HG03039 (cell line): ENCODE data around the gene CLIC4.

Experiments
- ATAC-seq: cut with Tn5 transposase; IDR thresholded peaks from one replicate; pipeline ENCODE4 v1.9.1; 2021; ENCODE audit warnings: mild to moderate bottlenecking, moderate library complexity; ENCODE audit not compliant: unreplicated experiment

CLIC4 gene

DNA sequence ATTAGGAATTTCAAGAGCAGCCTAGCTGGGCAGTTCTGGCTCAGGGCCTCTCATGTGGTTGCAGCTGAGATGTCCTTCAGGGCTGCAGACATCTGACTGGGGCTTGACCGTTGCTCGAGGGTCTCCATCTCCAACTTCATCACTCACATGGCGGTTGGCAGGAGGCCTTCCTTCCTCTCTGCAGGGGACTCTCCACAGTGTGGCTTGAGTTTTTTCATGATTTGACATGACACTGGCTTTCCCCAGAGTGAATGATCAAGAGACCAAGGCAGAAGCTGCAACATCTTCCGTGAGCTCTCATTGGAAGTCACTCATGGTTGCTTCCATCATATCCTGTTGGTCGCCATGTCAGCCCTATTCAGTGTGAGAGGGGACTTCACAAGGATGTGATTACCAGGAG lies 110.2 kb downstream of the CLIC4 start:
- no peak for ATAC-seq

DNA sequence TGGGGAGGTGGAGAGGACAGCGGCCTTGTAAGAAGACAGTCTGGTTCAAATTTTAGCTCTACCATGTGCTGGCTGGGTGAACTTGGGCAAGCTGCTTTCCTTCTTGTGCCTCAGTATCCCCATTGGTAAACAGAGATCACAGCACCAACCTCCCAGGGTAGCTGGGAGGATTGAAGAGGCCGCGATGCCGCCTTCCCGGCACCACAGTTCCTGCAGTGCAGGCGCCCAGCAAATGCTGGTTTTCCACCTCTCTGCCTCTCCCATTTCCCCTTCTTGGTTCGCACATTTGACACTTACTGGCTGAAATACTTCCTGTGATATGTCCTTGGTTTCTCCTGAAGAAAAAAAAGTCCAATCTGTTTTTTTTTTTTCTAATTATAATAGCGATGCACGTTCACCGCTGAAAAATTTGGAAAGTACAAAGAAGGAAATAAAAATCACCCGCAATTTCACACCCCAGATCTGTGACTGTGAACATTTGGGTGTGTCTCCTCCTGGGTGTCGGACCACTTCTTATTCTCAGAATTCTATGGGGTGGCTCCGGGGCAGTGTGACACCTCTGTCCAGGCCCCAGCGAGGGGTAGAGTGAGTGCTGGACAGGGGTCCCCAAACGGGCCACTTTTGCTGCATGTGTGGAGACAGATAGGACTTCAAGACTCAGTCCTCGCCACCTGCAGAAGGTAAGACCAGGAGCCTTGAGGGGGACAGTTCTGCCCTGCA lies 111.7 kb downstream of the CLIC4 start:
- no peak for ATAC-seq

DNA sequence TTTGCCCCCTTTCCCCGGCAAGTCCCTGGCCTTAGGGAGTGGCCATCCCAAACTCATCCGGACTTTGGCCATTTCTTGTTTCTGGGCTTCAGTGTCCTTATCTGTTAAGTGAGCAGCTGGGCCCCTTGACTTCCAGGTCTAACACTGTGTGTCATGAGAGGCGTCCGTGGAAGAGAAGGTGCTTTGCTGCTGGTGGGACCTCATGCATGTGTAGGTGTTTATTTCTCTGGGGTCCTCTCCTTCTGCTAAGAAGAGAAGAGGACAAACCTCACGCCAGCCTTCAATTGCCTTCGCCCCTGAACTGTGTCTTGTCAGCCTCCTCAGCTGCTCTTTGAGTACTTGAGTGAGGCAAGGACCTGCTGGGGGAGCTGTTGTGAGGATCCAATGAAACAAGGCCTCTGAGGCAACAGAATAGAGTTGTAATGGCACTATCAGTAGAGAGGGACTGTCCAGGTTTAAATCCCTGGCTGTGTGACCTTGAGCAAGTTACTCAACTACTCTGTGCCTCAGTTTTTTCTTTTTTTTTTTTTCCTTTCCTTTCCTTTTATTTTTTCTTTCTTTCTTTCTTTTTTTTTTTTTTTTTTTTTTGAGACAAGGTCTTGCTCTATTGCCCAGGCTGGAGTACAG lies 112.4 kb downstream of the CLIC4 start:
- no peak for ATAC-seq

DNA sequence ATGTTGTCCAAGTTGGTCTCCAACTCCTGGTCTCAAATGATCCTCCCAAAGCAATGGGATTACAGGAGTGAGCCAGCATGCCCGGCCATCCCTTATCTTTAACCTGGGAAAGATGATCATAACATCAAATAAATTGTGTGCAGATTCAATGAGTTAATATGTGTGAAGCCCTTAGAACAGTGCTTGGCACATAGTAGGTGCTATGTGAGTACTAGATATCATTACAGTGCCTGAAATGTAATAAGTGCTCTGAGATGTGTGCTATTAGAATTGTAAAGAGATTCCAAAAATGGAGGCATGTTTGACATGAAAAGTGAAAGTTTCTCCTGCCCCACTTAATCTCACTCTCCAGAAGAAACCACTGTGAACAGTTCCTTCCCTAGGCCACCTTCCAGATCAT lies 113.0 kb downstream of the CLIC4 start:
- no peak for ATAC-seq

DNA sequence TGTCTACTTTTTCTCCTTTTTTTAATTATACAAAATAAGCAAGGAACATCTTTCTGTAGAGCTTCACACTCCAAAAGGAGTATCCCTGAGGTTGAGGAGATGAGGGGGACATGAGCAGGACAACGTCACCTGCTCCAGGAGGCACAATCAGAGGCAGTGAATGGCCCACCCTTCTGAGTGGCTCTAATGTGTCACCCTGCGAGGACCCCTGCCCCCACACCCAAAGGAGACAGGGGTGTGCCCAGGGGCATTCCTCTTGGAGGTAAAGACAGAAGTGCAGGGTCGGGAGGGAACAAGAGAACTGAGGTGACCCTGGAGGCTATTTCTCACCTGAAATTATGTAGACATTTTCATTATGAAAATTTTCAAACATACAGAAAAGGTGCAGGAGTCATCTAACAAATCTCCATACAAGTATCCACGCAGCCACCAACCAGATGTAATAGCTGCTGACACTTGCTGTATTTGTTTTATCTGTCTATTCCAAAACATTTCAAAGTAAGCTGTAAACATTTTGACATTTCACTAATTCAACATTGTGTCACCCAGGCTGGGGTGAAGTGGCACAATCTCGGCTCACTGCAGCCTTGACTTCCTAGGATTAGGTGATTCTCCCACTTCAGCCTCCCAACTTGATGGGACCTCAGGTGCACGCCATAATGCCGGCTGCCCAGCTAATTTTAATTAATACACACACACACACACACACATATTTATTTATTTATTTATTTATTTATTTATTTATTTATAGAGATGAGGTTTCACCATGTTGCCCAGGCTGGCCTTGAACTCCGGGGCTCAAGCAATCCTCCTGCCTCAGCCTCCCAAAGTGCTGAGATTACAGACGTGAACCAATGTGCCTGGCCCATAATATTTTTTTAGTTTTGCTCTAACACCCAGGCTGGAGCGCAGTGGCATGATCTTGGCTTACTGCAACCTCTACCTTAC lies 114.1 kb downstream of the CLIC4 start:
- ATAC-seq, result no peak

DNA sequence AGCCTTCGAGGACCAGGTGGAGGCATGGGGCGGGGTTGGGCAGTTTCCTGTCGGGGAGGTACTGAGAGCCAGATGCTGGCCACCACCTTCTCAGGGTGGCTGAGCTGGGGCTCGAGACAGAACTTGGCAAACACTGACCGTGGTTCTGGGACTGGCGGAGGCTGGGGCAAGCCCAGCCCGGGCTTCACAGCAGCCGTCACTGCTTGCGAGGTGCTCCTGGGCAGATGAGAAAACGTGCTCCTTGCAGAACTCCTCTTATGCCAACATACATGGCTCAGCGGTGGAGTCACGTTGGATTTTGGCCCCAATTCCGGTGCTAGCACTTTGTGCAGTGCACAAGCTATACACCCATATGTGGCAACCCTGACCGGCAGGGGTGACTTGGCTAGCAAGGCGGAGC lies 115.6 kb downstream of the CLIC4 start:
- ATAC-seq, result no peak

DNA sequence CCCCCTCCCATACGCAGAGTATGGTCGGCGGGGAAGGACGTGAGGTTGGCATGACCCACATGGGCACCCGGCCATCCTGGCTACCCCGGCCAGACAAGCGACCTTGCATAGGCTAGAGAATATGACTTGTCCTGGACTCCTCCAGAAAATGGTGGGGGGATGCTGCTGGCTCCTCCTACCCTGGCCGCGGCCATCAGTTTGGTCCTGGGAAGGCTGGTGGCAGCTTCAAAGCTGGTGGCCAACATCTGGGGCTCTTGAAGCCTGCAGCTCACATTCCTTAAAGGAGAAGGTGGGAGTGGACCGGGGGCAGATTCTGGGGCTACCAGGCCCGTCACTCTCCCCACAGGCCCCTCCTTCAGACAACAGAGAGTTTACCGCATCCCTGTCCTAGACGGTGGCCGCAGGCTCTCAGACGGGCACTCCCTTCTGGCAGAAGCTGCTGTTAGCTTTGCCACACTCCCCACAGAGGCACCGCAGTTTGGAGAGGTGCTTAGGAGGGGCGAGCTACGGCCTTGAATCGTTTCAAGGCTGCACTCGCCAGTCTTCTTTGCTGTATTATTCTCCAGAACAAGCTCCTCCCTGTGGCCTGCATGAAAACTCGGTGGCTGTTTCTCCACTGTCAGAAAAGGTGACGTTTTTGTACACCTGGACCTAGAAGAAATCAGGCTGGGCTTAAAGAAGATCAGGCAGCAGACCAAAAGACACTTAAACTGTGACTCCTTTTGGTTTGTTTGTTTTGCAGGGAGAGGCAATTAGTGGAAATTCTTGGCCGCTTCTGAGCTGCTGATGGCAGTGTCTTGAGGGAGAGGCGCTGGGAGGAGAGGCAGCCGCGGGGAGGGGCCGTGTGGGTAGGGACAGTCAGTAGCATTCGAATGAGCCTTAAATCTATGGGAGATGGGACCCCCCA lies 116.8 kb downstream of the CLIC4 start:
- ATAC-seq, result no peak

DNA sequence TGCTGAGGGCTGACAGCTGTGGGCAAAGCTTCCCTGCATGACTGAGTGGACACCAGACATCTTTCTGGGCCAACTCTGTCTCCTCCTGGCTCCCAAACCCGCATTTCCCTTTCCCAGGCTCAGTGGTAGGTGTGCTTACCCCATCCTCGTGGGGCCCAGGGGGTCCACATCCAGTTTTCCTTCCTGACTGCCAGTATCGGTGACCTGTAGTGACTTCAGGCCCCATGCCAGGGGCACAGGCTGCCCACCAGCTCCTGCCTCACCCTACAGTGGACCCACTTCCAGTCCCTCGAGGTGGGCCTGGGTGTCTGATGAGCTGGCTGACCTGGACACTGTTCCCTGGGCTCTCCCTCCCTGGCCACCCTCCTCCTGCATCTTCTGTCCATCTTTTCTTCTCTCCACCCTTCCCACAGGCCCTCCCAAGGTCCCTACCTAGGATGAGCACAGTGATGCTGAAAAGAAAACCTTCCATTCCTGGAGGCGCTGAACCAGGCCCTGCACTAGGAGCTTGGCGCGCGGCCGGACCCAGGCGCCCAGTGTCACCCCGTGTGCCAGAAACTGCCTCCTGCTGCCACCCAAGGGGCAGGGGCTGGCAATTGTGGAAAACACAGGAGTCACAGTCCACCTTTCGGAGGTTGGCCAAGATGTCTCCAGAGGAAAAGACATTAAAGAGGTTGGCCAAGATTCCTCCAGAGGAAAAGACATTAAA lies 117.7 kb downstream of the CLIC4 start:
- no peak for ATAC-seq

DNA sequence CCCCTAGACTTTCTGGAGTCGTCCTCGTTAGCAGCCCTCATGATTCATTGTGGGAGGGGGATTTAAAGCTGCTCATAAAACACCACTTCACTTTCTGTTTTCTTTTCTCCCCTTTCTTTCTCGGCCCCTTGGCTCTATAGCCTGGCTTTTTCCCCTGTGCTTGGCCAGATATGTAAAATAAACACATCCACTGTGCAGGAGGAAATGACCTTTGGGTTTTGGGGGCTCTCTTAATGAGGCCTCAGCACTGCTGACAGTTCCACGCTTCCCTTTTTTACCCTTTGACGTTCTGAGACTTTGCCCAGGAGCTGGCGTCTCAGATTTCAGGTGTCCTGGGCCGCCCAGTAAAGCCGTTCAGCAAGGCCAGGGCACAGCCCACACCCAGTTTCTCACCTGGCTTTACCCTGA lies 119.1 kb downstream of the CLIC4 start:
- no peak for ATAC-seq

DNA sequence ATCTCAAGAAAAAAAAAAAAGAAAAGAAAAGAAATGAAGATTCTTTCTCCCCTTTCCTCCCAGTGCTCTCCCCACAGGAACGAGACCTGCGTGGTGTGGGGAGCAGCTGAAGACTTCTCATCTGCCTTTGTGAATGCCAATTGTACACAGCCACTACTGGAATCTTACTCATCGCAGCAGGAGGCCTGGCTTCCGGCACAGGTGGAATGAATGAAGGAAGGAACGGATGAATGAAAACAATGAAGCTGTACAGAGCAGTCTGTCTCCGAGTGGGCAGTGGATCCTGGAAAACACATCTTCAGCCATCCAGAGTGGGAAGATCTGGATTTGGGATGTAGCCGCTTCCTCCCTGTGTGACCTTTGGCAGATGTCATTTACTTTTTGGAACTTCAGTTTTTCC lies 119.9 kb downstream of the CLIC4 start:
- no peak for ATAC-seq

DNA sequence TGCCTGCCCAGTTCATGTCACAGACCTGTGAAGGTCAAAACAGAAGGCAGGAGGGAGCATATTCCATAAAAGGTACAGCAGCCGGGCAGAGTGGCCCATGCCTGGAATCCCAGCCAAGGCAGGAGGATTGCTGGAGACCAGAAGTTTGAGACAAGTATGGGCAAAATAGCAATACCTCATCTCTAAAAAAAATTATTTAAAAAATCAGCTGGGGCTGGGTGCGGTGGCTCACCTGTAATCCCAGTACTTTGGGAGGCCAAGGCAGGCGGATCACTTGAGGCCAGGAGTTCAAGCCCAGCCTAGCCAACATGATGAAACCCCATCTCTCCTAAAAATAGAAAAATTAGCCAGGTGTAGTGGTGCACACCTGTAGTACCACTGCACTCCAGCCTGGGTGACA lies 120.3 kb downstream of the CLIC4 start:
- ATAC-seq, result no peak

DNA sequence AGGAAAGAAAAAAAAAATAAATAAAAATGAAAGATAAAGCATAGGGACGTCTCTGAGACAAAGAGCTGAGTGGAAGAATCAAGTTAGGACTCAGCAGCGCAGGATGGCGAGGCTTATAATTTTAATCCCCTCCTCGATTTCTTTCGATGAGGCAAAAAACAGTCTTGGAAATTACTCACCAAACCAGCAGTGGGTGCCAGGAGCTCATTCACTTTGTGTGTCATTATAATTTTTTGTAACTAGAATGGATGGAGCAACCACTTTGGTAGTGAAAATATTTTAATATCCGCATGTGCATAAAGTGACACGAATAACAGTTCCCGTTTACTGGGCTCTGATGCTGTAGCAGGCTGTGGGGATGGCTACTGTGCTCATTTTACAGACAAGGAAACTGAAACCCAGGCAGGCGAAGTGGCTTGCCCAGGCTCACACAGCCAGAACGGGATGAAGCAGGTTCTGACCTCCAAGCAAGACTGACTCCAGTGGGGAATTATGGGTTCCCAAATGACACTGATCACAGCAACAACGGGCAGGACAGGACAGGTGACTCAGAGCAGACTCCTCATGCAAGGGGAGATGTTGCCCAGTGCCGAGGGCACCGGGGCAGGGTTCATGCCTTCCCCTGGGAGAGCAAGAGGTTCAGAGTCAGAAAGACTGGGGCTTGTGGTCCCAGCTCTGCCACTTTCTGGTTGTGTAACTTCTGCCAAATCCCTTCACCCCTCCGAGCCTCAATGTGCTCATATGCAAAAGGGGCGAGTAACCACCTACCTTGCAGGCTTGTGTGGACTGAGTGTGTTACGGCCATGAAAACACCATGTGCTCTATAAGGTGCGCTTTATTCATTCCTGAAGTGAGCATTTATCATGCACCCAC lies 121.2 kb downstream of the CLIC4 start:
- no peak for ATAC-seq

DNA sequence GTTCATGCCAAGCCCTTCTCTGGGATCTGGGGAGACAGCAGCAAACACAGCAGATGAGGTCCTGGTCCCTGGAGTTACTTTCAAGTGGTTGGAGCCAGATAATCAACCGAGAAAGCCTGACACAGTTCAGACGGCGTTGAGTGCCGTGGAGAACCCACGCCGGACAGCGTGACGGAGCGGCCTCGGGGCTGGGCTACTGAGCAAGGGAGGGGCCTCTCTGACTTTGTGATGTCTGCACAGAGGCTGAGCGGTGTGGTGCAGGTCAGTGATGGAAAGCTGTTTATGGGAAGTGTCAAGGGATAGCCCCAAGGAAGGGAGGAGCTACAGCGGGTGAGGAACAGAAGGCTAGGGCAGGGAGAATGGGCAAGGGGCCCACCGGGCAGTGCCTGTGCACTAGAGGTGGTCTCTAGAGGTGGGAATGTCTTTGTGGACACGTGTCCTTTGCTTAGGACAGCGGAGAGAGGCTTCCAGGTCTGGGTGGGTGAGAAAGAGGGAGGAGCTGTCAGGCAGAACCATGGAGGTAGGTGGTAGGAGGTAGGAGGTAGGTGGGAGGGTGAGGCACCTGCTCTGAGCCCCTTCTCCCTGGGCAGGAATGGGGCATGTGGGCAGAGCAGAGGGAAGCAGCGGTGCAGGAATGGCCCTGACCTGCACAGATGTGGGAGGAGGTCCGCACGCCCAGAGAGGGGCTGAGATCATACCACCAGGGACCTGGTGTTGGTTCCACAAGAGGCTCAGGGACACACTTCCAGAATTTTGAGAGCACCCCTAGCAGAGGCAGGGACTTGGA lies 122.0 kb downstream of the CLIC4 start:
- ATAC-seq, result no peak

DNA sequence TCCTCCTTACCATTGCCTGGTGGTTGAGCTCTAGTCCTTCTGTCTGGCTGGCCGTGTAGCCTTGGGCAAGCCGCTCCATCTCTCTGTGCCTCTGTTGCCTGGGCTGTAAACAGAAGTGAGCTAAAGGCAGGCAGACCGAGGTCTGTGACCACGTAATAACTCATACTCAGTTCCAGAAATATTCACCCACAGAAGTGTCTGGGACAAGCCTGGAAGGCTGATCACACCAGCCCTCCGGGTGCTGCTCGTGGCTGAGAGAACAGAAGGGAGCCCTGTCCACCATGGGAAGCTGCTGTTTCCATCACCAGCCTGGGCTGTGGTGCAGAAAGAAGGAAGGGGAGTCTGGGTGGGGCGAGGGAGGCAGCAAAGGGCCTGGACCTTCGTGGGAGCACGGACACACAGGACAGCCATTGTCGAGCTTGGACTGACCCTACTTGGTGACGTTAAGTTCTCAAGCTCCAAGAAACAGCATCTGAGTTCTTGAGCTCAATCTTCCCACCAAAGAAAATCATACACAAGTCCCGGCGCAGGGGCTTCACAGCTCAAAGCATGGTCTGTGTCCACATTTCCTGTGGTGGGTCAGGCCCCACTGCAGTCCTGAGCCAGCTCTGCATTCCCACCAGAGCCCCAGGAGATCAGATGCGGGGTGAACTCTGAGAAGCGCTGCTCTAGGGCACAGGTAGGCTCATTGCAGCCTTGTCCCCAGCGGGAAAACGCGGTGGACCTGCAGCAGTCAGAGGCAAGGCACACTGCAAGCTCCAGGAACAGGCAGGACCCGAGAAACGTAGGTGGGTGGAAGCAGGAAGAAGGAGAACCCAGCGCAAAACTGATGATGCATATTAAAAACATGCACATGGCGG lies 123.0 kb downstream of the CLIC4 start:
- ATAC-seq, result no peak

DNA sequence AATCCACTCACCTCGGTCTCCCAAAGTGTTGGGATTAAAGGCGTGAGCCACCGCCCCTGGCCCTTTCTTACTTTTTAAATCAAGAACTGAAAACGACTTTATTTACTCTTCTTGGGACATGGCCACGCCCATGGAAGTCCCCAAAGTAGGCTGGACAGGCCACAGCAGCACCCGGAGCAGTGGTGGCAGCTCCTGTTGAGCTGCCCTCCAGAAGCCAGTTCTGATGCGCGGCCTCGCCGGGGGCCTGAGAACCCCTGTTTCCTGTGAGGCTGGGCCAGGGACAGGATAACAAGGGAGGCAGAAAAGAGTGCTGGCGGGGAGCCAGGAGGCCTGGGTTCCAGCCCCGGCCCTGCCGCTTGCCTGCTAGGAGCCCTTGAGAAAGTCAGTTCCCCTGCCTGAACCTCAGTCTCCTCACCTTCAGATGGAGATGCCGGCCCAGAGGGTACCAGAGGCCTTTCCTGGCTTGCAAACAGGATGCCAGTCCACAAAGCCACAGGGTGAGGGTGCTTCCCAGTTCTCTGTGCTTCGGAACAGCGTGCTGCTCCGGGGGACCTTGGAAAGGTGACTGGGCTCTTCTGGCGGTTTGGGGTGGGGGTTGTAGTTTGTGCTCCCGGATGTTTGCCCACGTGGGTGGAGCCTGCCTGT lies 125.4 kb downstream of the CLIC4 start:
- ATAC-seq, result no peak

DNA sequence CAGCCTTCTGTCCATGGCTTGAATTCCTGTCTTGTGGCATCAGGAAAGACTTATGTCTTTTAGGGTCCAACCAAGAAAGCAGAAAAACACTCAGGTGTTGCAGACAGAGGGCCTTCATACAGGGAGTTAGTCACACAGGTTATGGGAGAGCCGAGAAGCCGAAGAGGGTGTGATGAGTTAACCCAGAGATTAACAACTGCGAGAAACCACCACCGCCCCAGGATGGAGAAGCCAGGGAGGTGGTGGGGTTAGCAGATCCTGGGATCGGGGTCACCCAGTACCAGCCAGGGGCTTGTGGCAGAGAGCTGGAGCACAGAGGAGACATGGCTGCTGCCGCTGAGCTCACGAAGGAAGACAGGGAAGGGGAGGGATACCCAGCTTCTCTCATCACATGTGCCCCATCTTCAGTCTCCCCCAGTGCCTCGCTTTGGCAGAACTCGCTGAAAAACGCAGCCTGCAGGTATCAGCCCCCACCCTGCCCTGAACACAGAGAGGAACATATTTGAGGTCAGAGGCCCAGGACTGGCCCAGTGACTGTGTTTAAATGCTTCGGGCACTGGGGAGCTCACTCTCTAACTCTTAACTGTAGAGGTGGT lies 126.2 kb downstream of the CLIC4 start:
- no peak for ATAC-seq
